ENCODE measurements around the gene NOTCH4. TPM values are rescaled to one million over a fixed set of nuclear protein-coding genes. Genes with fewer than 3 reads are reported as not detected.

NOTCH4 gene
- total and polyA plus RNA-seq, 3 experiments from 2014 or later: 0.71 to 1.4 (median 1.3) TPM

- H3K4me3 ChIP-seq (ENCODE audit: low read length): peak within 1 kb of the TSS; percentile 44
Measured at GRCh38 chr6:32151863-32152768, 71.8 kb downstream of the NOTCH4 start, which contains the start of gene PRRT1. Gene PRRT1 (minus strand): TSS chr6:32151939. CDS start chr6:32151827, 112 bp downstream.

GRCh38 chr6:32151181-32151862, 72.5 kb downstream of the NOTCH4 start:
- Histone ChIP-seq H3K4me1 (ENCODE audit: insufficient read depth, low read length) (peaks cover 27% of the 10 kb centered on the region), H3K9me3 (ENCODE audit: low read length) (no peaks in the 10 kb centered on the region), H3K27ac (ENCODE audit: low read depth, low read length) (no peak overlapping the region), H3K4me3 (ENCODE audit: low read length) (peak overlapping the region; percentile 17), H3K27me3 (ENCODE audit: insufficient read depth, low read length, poor library complexity, severe bottlenecking) (no peaks in the 10 kb centered on the region), H3K36me3 (ENCODE audit: insufficient read depth, low read length) (peaks cover 2% of the 10 kb centered on the region)
- H3K9me3 Mint-ChIP-seq: peaks cover 0 to 8% (median 0%) of the 10 kb centered on the region in 5 donors
- H3K36me3 Mint-ChIP-seq: peaks cover 0 to 11% (median 8%) of the 10 kb centered on the region in 3 donors
- peak overlapping the region in 6 of 7 donors; percentile 8 to 74 (median 26) for H3K4me3 Mint-ChIP-seq
- CTCF ChIA-PET: interaction anchor here (0.6 to 1.9 kb wide), 5 partner anchors 19 to 1368 kb away, joined by 3 to 4 read pairs (median 3); no protein-coding TSS in a partner anchor
- peaks cover 25 to 40% of the 10 kb centered on the region in 2 donors for H3K27me3 Mint-ChIP-seq
- peak overlapping the region in 5 of 8 donors; percentile 22 to 83 (median 51) for H3K27ac Mint-ChIP-seq
- DNase-seq: no peak
- POLR2A ChIA-PET: interaction anchor here (0.6 kb wide), 1 partner anchor 80 kb away, joined by 5 read pairs; no protein-coding TSS in a partner anchor
- H3K4me1 Mint-ChIP-seq: peaks cover 52 to 75% (median 63%) of the 10 kb centered on the region in 3 donors

More at GRCh38 chr6:32151863-32152768, 71.8 kb downstream of the NOTCH4 start, which contains the start of gene PRRT1:
- H3K36me3 Mint-ChIP-seq: peaks cover 0 to 11% (median 8%) of the 10 kb centered on the region in 3 donors
- CTCF ChIA-PET: interaction anchor here (0.6 to 1.9 kb wide), 7 partner anchors 19 to 1367 kb away, joined by 3 to 4 read pairs (median 3); no protein-coding TSS in a partner anchor
- Histone ChIP-seq H3K27me3 (ENCODE audit: insufficient read depth, low read length, poor library complexity, severe bottlenecking) (no peaks in the 10 kb centered on the region), H3K36me3 (ENCODE audit: insufficient read depth, low read length) (peaks cover 6% of the 10 kb centered on the region), H3K9me3 (ENCODE audit: low read length) (no peaks in the 10 kb centered on the region), H3K4me1 (ENCODE audit: insufficient read depth, low read length) (peaks cover 27% of the 10 kb centered on the region), H3K27ac (ENCODE audit: low read depth, low read length) (peak within 1 kb of the TSS; percentile 82)
- H3K27ac Mint-ChIP-seq: peak within 1 kb of the TSS in 7 of 8 donors; percentile 36 to 91 (median 85)
- peaks cover 23 to 34% of the 10 kb centered on the region in 2 donors for H3K27me3 Mint-ChIP-seq
- peak in 1 of 5 donors; percentile 36 for DNase-seq
- POLR2A ChIA-PET: no interaction called here
- peaks cover 0 to 6% (median 0%) of the 10 kb centered on the region in 5 donors for H3K9me3 Mint-ChIP-seq
- peak within 1 kb of the TSS; percentile 23 to 98 (median 74) for H3K4me3 Mint-ChIP-seq
- H3K4me1 Mint-ChIP-seq: peaks cover 50 to 77% (median 58%) of the 10 kb centered on the region in 3 donors

- peaks cover 29 to 47% of the 10 kb centered on the region in 2 donors for H3K27me3 Mint-ChIP-seq
- DNase-seq: no peak
- POLR2A ChIA-PET: no interaction called here
Measured at GRCh38 chr6:32149932-32150870, 73.7 kb downstream of the NOTCH4 start.

GRCh38 chr6:32149092-32149755, 74.6 kb downstream of the NOTCH4 start:
- CTCF ChIA-PET: interaction anchor here (1.1 to 2.0 kb wide), 3 partner anchors 11 to 46 kb away, joined by 3 to 9 read pairs (median 5); no protein-coding TSS in a partner anchor
- no peak for DNase-seq
- H3K36me3 Mint-ChIP-seq: peaks cover 0 to 8% (median 4%) of the 10 kb centered on the region in 3 donors
- no peaks in the 10 kb centered on the region for H3K27me3 ChIP-seq (ENCODE audit: insufficient read depth, low read length, poor library complexity, severe bottlenecking)
- peak overlapping the region; percentile 28 to 88 (median 68) for H3K27ac Mint-ChIP-seq
- H3K4me3 Mint-ChIP-seq: peak overlapping the region; percentile 80 to 89 (median 84)
- peaks cover 39 to 58% (median 54%) of the 10 kb centered on the region in 3 donors for H3K4me1 Mint-ChIP-seq
- peaks cover 0 to 8% (median 0%) of the 10 kb centered on the region in 5 donors for H3K9me3 Mint-ChIP-seq
- no peak overlapping the region for H3K27ac ChIP-seq (ENCODE audit: low read depth, low read length)
- no peaks in the 10 kb centered on the region for H3K36me3 ChIP-seq (ENCODE audit: insufficient read depth, low read length)
- H3K4me3 ChIP-seq (ENCODE audit: low read length): no peak overlapping the region
- H3K9me3 ChIP-seq (ENCODE audit: low read length): no peaks in the 10 kb centered on the region
- peaks cover 14% of the 10 kb centered on the region for H3K4me1 ChIP-seq (ENCODE audit: insufficient read depth, low read length)
- peaks cover 29 to 47% of the 10 kb centered on the region in 2 donors for H3K27me3 Mint-ChIP-seq
- POLR2A ChIA-PET: no interaction called here

More at GRCh38 chr6:32149932-32150870, 73.7 kb downstream of the NOTCH4 start:
- Mint-ChIP-seq H3K4me1 (peaks cover 47 to 68% (median 64%) of the 10 kb centered on the region in 3 donors), H3K9me3 (peaks cover 0 to 8% (median 0%) of the 10 kb centered on the region in 5 donors), H3K27ac (peak overlapping the region in 3 of 8 donors; percentile 33 to 72 (median 36)), H3K36me3 (peaks cover 0 to 9% (median 8%) of the 10 kb centered on the region in 3 donors), H3K4me3 (peak overlapping the region in 6 of 7 donors; percentile 14 to 82 (median 26))
- peaks cover 21% of the 10 kb centered on the region for H3K4me1 ChIP-seq (ENCODE audit: insufficient read depth, low read length)
- H3K9me3 ChIP-seq (ENCODE audit: low read length): no peaks in the 10 kb centered on the region
- H3K36me3 ChIP-seq (ENCODE audit: insufficient read depth, low read length): no peaks in the 10 kb centered on the region
- H3K27ac ChIP-seq (ENCODE audit: low read depth, low read length): no peak overlapping the region
- no peak overlapping the region for H3K4me3 ChIP-seq (ENCODE audit: low read length)
- no peaks in the 10 kb centered on the region for H3K27me3 ChIP-seq (ENCODE audit: insufficient read depth, low read length, poor library complexity, severe bottlenecking)
- CTCF ChIA-PET: interaction anchor here (1.1 kb wide), 1 partner anchor 45 kb away, joined by 3 read pairs; no protein-coding TSS in a partner anchor

GRCh38 chr6:32148289-32149091, 75.4 kb downstream of the NOTCH4 start:
- H3K9me3 Mint-ChIP-seq: peaks cover 0 to 8% (median 0%) of the 10 kb centered on the region in 5 donors
- H3K27me3 ChIP-seq (ENCODE audit: insufficient read depth, low read length, poor library complexity, severe bottlenecking): no peaks in the 10 kb centered on the region
- peaks cover 29 to 47% of the 10 kb centered on the region in 2 donors for H3K27me3 Mint-ChIP-seq
- H3K27ac ChIP-seq (ENCODE audit: low read depth, low read length): no peak overlapping the region
- peaks cover 33 to 52% (median 48%) of the 10 kb centered on the region in 3 donors for H3K4me1 Mint-ChIP-seq
- H3K27ac Mint-ChIP-seq: peak overlapping the region; percentile 28 to 90 (median 68)
- no peaks in the 10 kb centered on the region for H3K36me3 ChIP-seq (ENCODE audit: insufficient read depth, low read length)
- peaks cover 0 to 8% (median 0%) of the 10 kb centered on the region in 3 donors for H3K36me3 Mint-ChIP-seq
- CTCF ChIA-PET: interaction anchor here (1.0 to 2.0 kb wide), 4 partner anchors 10 to 97 kb away, joined by 3 to 9 read pairs (median 4); no protein-coding TSS in a partner anchor
- peaks cover 14% of the 10 kb centered on the region for H3K4me1 ChIP-seq (ENCODE audit: insufficient read depth, low read length)
- peak overlapping the region; percentile 80 to 89 (median 84) for H3K4me3 Mint-ChIP-seq
- no peaks in the 10 kb centered on the region for H3K9me3 ChIP-seq (ENCODE audit: low read length)
- POLR2A ChIA-PET: no interaction called here
- DNase-seq: peak; percentile 37 to 80 (median 58)
- no peak overlapping the region for H3K4me3 ChIP-seq (ENCODE audit: low read length)

Measured in CD8-positive, alpha-beta memory T cell (primary cell).